DMS79 treated with DMSO at 0.1 percent for 48 hours (cell line): ENCODE data around the gene ARL3.
A peak's percentile ranks its signal among the peaks of the same experiment; 100 is the strongest.

Experiments used
- DNase-seq: peaks from one replicate; lab custom pipeline; 2025; lab: John Stamatoyannopoulos, UW

ARL3 gene

GRCh38 chr10:102650655-102651454 is 63.3 kb downstream of the ARL3 start:
- no peak for DNase-seq

GRCh38 chr10:102649797-102650654 is 64.2 kb downstream of the ARL3 start:
- DNase-seq = no peak

- no peak for DNase-seq
Observed at GRCh38 chr10:102648889-102649796, 65.1 kb downstream of the ARL3 start.

- DNase-seq = no peak
Observed at GRCh38 chr10:102648269-102648888, 65.8 kb downstream of the ARL3 start.

GRCh38 chr10:102647443-102648268 is 66.5 kb downstream of the ARL3 start:
- no peak for DNase-seq

GRCh38 chr10:102646610-102647442 is 67.4 kb downstream of the ARL3 start:
- DNase-seq = peak; percentile 6

- peak; percentile 6 for DNase-seq
Observed at GRCh38 chr10:102645741-102646609, 68.2 kb downstream of the ARL3 start.

- peak; percentile 23 for DNase-seq
Observed at GRCh38 chr10:102645388-102645740, 68.8 kb downstream of the ARL3 start.

GRCh38 chr10:102644646-102645387 is 69.4 kb downstream of the ARL3 start:
- DNase-seq = peak; percentile 25

- DNase-seq = no peak
Observed at GRCh38 chr10:102644066-102644645, 70.0 kb downstream of the ARL3 start, which contains the start of gene TRIM8. TRIM8 (plus strand) TSS chr10:102644479; CDS start chr10:102644618, 139 bp downstream.

- peak; percentile 8 for DNase-seq
Observed at GRCh38 chr10:102643336-102644065, 70.7 kb downstream of the ARL3 start.

GRCh38 chr10:102642736-102643335 is 71.4 kb downstream of the ARL3 start:
- peak; percentile 34 for DNase-seq

GRCh38 chr10:102641880-102642735 is 72.1 kb downstream of the ARL3 start:
- peak; percentile 77 for DNase-seq

- peak; percentile 55 for DNase-seq
Observed at GRCh38 chr10:102641402-102641801, 72.8 kb downstream of the ARL3 start.

GRCh38 chr10:102639537-102639936 is 74.7 kb downstream of the ARL3 start:
- DNase-seq = no peak
